NB4 (cell line): Measurements from ENCODE around the gene DNHD1.

Source experiments
- DNase-seq: peaks from one replicate; pipeline ENCODE4 v3.0.0; 2010; ENCODE audit warnings: low read depth
- H3K4me3 ChIP-seq: one replicate; pipeline ENCODE4 v1.5.1; 2011; ENCODE audit warnings: mild to moderate bottlenecking, low read depth, low read length, moderate library complexity
- MYC ChIP-seq: IDR thresholded peaks from 2 replicates; pipeline ENCODE4 v1.6.1; 2011; ENCODE audit warnings: low read depth, low read length
- POLR2A ChIP-seq: IDR thresholded peaks from 2 replicates; pipeline ENCODE4 v1.6.1; 2011; ENCODE audit warnings: mild to moderate bottlenecking; ENCODE audit not compliant: insufficient read length; ENCODE audit errors: extremely low read depth
- TF ChIP-seq, protein P1 (sequence below): IDR thresholded peaks from 2 replicates; pipeline ENCODE4 v1.6.1; 2011; ENCODE audit warnings: low read depth, low read length
- TF ChIP-seq, protein P2 (sequence below): IDR thresholded peaks from one replicate; pipeline ENCODE4 v1.5.1; 2012; ENCODE audit warnings: low read depth, low read length

DNHD1 gene

DNA sequence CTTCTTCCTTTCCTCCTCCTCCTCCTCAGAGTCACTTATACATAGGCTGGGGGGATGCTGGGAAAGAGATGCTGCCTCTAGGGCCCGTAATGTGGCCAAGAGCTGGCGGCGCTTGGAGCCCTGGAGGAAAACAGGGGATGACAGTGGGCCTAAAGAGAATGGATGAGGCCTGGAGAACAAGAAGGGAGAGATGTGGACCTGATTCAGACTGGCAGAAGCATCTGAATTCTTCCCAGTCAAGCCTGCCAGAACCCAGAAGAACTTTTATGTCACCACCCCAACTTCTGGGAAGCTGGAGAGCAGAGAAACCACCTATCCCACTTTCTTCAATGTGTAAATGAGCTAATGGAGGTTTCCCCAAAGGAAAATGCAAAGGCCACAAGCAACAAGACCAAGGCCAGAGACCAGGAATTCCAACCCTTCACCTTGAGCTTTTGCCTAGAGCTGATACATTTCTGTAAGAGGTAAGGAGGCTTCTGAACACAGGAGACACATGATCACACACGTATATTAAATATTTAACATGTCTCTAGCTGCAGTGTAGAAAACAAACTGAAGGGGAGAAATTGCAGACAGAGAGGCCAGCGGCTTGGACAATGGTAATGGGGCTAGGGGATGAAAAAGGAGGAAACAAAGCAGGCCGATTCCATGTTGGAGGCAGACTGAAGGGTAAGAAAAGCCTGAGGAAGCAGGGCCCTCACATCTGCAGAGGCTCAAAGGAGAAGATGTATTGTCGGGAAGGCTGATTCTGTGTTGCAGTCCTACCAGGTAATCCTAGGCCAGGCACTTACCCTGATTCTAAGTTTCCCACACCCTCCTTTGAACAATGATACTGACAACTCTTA, 105.2 kb downstream of the DNHD1 start:
- TF ChIP-seq POLR2A (no peak), MYC (no peak)
- TF ChIP-seq, protein P1, sequence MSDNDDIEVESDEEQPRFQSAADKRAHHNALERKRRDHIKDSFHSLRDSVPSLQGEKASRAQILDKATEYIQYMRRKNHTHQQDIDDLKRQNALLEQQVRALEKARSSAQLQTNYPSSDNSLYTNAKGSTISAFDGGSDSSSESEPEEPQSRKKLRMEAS, result no peak
- TF ChIP-seq, protein P2, sequence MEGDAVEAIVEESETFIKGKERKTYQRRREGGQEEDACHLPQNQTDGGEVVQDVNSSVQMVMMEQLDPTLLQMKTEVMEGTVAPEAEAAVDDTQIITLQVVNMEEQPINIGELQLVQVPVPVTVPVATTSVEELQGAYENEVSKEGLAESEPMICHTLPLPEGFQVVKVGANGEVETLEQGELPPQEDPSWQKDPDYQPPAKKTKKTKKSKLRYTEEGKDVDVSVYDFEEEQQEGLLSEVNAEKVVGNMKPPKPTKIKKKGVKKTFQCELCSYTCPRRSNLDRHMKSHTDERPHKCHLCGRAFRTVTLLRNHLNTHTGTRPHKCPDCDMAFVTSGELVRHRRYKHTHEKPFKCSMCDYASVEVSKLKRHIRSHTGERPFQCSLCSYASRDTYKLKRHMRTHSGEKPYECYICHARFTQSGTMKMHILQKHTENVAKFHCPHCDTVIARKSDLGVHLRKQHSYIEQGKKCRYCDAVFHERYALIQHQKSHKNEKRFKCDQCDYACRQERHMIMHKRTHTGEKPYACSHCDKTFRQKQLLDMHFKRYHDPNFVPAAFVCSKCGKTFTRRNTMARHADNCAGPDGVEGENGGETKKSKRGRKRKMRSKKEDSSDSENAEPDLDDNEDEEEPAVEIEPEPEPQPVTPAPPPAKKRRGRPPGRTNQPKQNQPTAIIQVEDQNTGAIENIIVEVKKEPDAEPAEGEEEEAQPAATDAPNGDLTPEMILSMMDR, result no peak
- DNase-seq, result no peak
- peak overlapping the region; percentile 100 for H3K4me3 ChIP-seq

DNA sequence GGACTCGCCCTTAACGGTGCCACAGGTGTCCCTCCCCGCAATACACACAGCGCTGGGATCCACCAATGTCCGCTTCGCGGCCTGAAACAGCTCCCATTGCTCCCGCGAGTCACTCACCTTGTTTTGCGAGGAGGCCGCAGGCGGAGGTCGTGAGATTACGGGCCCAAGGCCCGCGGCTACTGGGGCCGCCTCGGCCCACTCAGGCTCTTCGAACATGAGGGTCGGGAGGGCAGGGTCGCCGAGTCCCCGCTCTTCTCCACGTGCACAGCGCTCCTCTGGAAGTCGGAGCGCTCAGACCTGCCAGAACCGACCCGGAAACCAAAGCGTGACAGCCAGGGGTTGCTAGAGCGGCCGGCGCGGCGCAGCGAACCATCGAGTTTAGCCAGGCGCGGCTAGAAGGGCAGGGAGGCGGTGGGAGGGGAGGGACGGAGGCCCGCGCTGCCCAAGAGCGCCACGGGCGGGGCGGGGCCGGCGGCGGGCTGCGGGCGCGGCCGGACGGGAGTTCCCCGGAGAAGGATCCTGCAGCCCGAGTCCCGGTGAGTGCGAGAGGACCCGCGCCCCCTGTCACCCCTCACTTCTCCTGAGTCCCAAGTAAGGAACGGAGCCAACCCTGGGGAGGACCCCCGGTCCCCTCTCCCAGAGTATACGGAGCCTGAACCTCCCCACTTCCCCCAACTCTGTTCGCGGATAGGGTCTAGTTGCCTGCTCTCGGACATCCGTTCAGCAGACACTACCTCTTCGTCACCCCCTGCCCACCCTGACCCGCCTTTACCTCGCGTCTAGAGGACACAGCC, 106.4 kb downstream of the DNHD1 start, which contains the start of the genes ILK and RRP8:
Gene ILK (plus strand): TSS at position 488 of the 794 bp plus-strand sequence. CDS start 498 bp downstream, outside the sequence.
Gene RRP8 (minus strand): TSS at position 330 of the 794 bp plus-strand sequence. CDS start 114 bp downstream, at position 216.
- TF ChIP-seq, protein P1, result peak; percentile 71
- peak; percentile 76 for TF ChIP-seq POLR2A
- TF ChIP-seq MYC, result peak; percentile 72
- TF ChIP-seq, protein P2, result no peak
- DNase-seq, result peak; percentile 94

DNA sequence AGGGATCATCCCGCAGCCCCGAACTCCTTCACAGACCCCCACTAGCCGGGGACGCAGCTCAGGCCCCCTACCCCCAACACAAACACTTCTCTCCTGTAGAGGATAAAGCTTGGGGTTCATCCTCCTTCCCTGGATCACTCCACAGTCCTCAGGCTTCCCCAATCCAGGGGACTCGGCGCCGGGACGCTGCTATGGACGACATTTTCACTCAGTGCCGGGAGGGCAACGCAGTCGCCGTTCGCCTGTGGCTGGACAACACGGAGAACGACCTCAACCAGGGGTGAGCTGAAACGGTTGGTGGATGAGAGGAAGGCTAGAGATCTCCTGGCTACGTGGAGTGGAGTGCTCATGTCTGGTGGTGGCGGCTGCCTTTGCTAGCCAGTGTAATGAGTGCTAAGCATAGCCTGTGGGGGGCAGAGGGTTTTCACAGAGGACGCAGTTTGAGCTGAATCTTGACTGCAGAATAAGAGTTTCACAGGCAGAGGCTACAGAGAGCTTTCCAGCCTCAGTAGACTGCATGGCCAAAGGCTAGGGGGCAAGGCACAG, 107.1 kb downstream of the DNHD1 start:
- TF ChIP-seq, protein P1, result peak; percentile 56; the same call in 1 of the 2 replicates
- TF ChIP-seq MYC (peak; percentile 35; the same call in 1 of the 2 replicates), POLR2A (peak; percentile 20)
- TF ChIP-seq, protein P2, result peak; percentile 38
- peak; percentile 86 for DNase-seq
- peak overlapping the region; percentile 91 for H3K4me3 ChIP-seq

More for the DNA sequence above, 106.4 kb downstream of the DNHD1 start, which contains the start of the genes ILK and RRP8:
- H3K4me3 ChIP-seq, result peak within 1 kb of the TSS; percentile 100

DNA sequence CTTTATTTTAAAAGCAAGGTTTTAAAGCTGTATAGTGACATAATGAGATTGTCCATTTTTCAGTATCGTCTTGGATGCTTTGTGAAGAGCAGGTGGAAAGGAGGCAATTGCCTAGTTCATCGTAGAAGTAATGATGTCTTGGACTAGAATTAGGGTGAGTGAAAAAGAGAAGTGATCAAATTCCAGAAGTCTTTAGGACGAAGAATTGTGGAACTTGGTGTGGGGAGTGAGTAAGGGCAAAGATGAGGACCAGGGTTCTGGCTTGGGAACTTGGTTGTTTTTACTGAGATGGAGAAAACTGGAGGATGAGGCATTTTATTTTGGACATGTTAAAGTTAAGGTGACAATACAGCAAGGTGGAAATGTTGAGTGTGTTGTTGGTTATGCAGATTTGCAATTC, 107.7 kb downstream of the DNHD1 start:
- TF ChIP-seq POLR2A, result no peak
- TF ChIP-seq, protein P2, result no peak
- TF ChIP-seq MYC, result no peak
- TF ChIP-seq, protein P1, result no peak
- H3K4me3 ChIP-seq, result peak overlapping the region; percentile 91
- no peak for DNase-seq

DNA sequence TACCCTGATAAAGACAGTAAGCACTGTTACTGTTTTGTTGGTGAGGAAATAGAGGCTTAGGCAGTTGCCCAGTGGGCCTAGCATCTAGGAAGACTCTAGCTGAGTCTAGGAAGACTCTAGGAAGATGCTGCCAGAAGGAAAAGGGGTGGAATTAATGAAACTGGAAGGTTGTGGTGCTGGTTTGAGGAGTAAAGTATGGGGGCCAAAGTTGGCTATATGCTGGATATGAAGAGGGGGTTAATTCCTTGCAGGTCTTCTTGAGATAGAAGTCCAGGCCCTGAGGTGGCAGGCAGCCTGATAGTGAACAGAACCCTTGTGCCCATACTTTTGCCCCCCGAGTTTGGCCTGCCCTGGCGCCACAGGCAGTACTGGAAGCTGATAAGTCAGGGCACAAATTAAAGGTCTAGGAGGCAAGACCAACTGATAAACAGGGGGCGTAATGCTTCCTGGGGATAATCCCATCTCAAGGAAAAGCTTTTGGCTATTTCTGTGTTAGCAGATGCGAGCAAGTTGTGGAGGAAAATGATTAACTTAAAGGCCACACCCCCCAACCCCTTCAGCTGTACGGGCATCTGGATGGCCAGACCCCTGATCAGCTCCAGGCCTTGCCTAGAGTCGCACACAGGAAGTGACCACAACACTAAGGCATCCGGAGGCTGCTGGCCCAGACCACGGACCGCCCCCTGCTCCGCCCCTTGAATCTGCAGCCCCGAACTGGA, 109.5 kb downstream of the DNHD1 start:
- peak; percentile 87 for DNase-seq
- TF ChIP-seq, protein P1, result peak; percentile 55
- TF ChIP-seq MYC (no peak), POLR2A (peak; percentile 30)
- TF ChIP-seq, protein P2, result no peak
- H3K4me3 ChIP-seq, result peak overlapping the region; percentile 32
